ENCODE data around the gene TNNI3K.

Gene TNNI3K

DNA sequence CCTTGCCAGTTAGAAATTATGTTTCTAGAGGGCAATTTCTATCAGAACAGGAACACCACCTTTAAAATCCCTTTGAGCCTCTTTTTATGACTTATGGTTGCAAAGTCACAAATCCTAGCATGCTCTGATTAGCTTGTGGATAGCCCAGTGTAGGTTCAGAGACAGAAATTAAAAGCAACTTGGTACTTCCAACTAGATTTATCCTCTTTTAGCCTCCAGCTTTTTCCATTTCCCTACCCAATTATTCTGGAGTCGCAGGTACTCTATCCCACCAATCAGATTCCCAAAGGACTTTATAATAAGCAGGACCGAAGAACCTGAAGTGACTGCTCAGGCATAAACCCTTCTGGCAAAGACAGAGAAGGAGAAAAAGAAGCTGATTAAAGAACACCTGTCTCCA is 310.6 kb downstream of the TNNI3K start:
- no peak for DNase-seq (ENCODE audit: low read depth, low spot score)
- no peaks in the 10 kb centered on the region for H3K27me3 ChIP-seq (ENCODE audit: control insufficient read depth, insufficient read depth, low read length)
- WGBS (ENCODE audit: insufficient coverage, insufficient read length): no CpG with 5 or more reads among the region's 2 CpGs
- no peak overlapping the region for H3K27ac ChIP-seq (ENCODE audit: low read length)
- no peak overlapping the region for H3K4me3 ChIP-seq (ENCODE audit: low read length)
- no peaks in the 10 kb centered on the region for H3K9me3 ChIP-seq (ENCODE audit: control insufficient read depth, insufficient read depth, low read length)
- H3K36me3 ChIP-seq (ENCODE audit: control insufficient read depth, insufficient read depth, low read length): no peaks in the 10 kb centered on the region
- H3K4me1 ChIP-seq (ENCODE audit: control insufficient read depth, insufficient read depth, low read length): no peaks in the 10 kb centered on the region

DNA sequence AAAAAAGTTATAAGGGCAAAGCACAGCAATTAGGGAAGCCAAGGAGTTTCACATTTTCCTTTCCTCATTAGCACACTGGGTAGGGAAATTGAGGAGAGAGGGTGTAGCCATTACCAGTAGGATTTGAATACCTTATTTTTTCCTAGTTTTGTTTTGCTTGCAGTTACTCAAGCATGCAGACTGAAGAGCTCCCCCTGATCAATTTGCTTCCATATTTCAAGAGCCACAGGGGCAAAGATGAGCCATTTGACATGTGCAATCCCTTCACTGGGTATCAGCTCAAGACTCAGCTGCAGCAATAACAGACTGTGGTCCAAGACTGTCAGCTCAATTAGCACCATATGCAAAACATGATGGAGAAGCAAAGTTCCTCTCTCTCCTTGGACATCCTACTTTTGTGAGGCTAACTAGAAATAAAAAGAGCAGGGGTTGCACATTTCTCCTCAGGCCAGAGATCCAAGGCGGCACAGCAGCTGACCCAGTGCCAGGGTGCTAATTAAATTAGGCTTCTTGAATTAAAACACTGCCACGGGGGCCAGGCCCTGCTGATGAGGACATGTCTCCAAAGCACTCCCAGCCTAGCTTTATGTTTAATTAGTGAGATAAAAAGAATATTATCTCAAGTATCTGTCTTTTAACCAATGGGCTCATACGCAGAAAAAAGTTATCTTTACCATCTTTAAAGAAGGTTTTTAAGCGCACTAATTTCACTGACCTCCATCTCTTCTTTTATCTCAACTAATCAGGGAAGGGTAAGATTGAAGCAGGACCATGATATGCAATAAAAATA is 314.0 kb downstream of the TNNI3K start:
- H3K9me3 ChIP-seq (ENCODE audit: control insufficient read depth, insufficient read depth, low read length): no peaks in the 10 kb centered on the region
- DNase-seq (ENCODE audit: low read depth, low spot score): no peak
- H3K4me1 ChIP-seq (ENCODE audit: control insufficient read depth, insufficient read depth, low read length): no peaks in the 10 kb centered on the region
- no peak overlapping the region for H3K4me3 ChIP-seq (ENCODE audit: low read length)
- no peak overlapping the region for H3K27ac ChIP-seq (ENCODE audit: low read length)
- WGBS (ENCODE audit: insufficient coverage, insufficient read length): no CpG with 5 or more reads among the region's 4 CpGs
- H3K36me3 ChIP-seq (ENCODE audit: control insufficient read depth, insufficient read depth, low read length): no peaks in the 10 kb centered on the region
- no peaks in the 10 kb centered on the region for H3K27me3 ChIP-seq (ENCODE audit: control insufficient read depth, insufficient read depth, low read length)

- H3K36me3 ChIP-seq (ENCODE audit: control insufficient read depth, insufficient read depth, low read length): no peaks in the 10 kb centered on the region
- DNase-seq (ENCODE audit: low read depth, low spot score): no peak
- no peak overlapping the region for H3K4me3 ChIP-seq (ENCODE audit: low read length)
- no peaks in the 10 kb centered on the region for H3K27me3 ChIP-seq (ENCODE audit: control insufficient read depth, insufficient read depth, low read length)
- WGBS (ENCODE audit: insufficient coverage, insufficient read length): no CpG with 5 or more reads among the region's 2 CpGs
- H3K9me3 ChIP-seq (ENCODE audit: control insufficient read depth, insufficient read depth, low read length): no peaks in the 10 kb centered on the region
- no peak overlapping the region for H3K27ac ChIP-seq (ENCODE audit: low read length)
- H3K4me1 ChIP-seq (ENCODE audit: control insufficient read depth, insufficient read depth, low read length): no peaks in the 10 kb centered on the region
Observed at GRCh38 chr1:74549932-74550331, 314.7 kb downstream of the TNNI3K start.

GRCh38 chr1:74570797-74571492 is 335.8 kb downstream of the TNNI3K start:
- Histone ChIP-seq H3K4me3 (ENCODE audit: low read length) (no peak overlapping the region), H3K4me1 (ENCODE audit: control insufficient read depth, insufficient read depth, low read length) (no peaks in the 10 kb centered on the region), H3K9me3 (ENCODE audit: control insufficient read depth, insufficient read depth, low read length) (no peaks in the 10 kb centered on the region), H3K36me3 (ENCODE audit: control insufficient read depth, insufficient read depth, low read length) (no peaks in the 10 kb centered on the region), H3K27ac (ENCODE audit: low read length) (no peak overlapping the region), H3K27me3 (ENCODE audit: control insufficient read depth, insufficient read depth, low read length) (no peaks in the 10 kb centered on the region)
- no peak for DNase-seq (ENCODE audit: low read depth, low spot score)
- WGBS (ENCODE audit: insufficient coverage, insufficient read length): no CpG with 5 or more reads among the region's 14 CpGs

- H3K36me3 ChIP-seq (ENCODE audit: control insufficient read depth, insufficient read depth, low read length): no peaks in the 10 kb centered on the region
- H3K4me1 ChIP-seq (ENCODE audit: control insufficient read depth, insufficient read depth, low read length): no peaks in the 10 kb centered on the region
- no peak overlapping the region for H3K27ac ChIP-seq (ENCODE audit: low read length)
- no peak for DNase-seq (ENCODE audit: low read depth, low spot score)
- no CpG with 5 or more reads among the region's 8 CpGs for WGBS (ENCODE audit: insufficient coverage, insufficient read length)
- H3K4me3 ChIP-seq (ENCODE audit: low read length): no peak overlapping the region
- no peaks in the 10 kb centered on the region for H3K27me3 ChIP-seq (ENCODE audit: control insufficient read depth, insufficient read depth, low read length)
- H3K9me3 ChIP-seq (ENCODE audit: control insufficient read depth, insufficient read depth, low read length): no peaks in the 10 kb centered on the region
Observed at GRCh38 chr1:74571493-74571800, 336.3 kb downstream of the TNNI3K start.

GRCh38 chr1:74571891-74572290 is 336.7 kb downstream of the TNNI3K start:
- no CpG with 5 or more reads among the region's 6 CpGs for WGBS (ENCODE audit: insufficient coverage, insufficient read length)

GRCh38 chr1:74578101-74578500 is 342.9 kb downstream of the TNNI3K start:
- DNase-seq (ENCODE audit: low read depth, low spot score): no peak
- no peaks in the 10 kb centered on the region for H3K36me3 ChIP-seq (ENCODE audit: control insufficient read depth, insufficient read depth, low read length)
- H3K27me3 ChIP-seq (ENCODE audit: control insufficient read depth, insufficient read depth, low read length): no peaks in the 10 kb centered on the region
- H3K27ac ChIP-seq (ENCODE audit: low read length): no peak overlapping the region
- no peaks in the 10 kb centered on the region; the same call in 1 of the 2 replicates for H3K4me1 ChIP-seq (ENCODE audit: control insufficient read depth, insufficient read depth, low read length)
- no peaks in the 10 kb centered on the region for H3K9me3 ChIP-seq (ENCODE audit: control insufficient read depth, insufficient read depth, low read length)
- H3K4me3 ChIP-seq (ENCODE audit: low read length): no peak overlapping the region
- whole genome bisulfite sequencing (ENCODE audit: insufficient coverage, insufficient read length): no CpG with 5 or more reads among the region's 2 CpGs

More at GRCh38 chr1:74571891-74572290, 336.7 kb downstream of the TNNI3K start:
- no peak overlapping the region for H3K27ac ChIP-seq (ENCODE audit: low read length)
- no peaks in the 10 kb centered on the region for H3K4me1 ChIP-seq (ENCODE audit: control insufficient read depth, insufficient read depth, low read length)
- H3K27me3 ChIP-seq (ENCODE audit: control insufficient read depth, insufficient read depth, low read length): no peaks in the 10 kb centered on the region
- H3K9me3 ChIP-seq (ENCODE audit: control insufficient read depth, insufficient read depth, low read length): no peaks in the 10 kb centered on the region
- no peak overlapping the region for H3K4me3 ChIP-seq (ENCODE audit: low read length)
- H3K36me3 ChIP-seq (ENCODE audit: control insufficient read depth, insufficient read depth, low read length): no peaks in the 10 kb centered on the region
- DNase-seq (ENCODE audit: low read depth, low spot score): no peak

DNA sequence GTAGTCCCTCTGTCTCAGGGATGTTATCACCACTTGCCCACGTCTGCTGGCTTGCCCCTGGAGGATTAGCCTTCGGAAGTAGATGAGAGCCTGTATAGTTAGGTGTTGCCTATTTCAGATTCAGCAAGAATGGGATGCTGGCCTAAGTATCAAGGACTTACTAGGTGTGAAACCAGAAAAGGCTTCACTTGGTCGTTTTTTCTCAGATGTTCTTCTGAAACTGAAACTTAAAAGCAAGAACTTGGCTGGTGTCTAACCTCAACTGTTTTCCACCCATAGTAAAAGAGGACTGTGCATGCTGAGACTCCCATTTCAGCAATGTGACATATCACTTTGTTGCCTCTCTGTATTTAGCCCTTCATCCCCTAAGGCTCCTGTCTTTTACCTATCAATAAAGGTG is 344.2 kb downstream of the TNNI3K start:
- H3K4me1 ChIP-seq (ENCODE audit: control insufficient read depth, insufficient read depth, low read length): no peaks in the 10 kb centered on the region; the same call in 1 of the 2 replicates
- no peaks in the 10 kb centered on the region for H3K36me3 ChIP-seq (ENCODE audit: control insufficient read depth, insufficient read depth, low read length)
- H3K9me3 ChIP-seq (ENCODE audit: control insufficient read depth, insufficient read depth, low read length): no peaks in the 10 kb centered on the region
- no peaks in the 10 kb centered on the region for H3K27me3 ChIP-seq (ENCODE audit: control insufficient read depth, insufficient read depth, low read length)
- no CpG with 5 or more reads among the region's 3 CpGs for WGBS (ENCODE audit: insufficient coverage, insufficient read length)
- H3K4me3 ChIP-seq (ENCODE audit: low read length): no peak overlapping the region
- no peak overlapping the region for H3K27ac ChIP-seq (ENCODE audit: low read length)
- DNase-seq (ENCODE audit: low read depth, low spot score): no peak

DNA sequence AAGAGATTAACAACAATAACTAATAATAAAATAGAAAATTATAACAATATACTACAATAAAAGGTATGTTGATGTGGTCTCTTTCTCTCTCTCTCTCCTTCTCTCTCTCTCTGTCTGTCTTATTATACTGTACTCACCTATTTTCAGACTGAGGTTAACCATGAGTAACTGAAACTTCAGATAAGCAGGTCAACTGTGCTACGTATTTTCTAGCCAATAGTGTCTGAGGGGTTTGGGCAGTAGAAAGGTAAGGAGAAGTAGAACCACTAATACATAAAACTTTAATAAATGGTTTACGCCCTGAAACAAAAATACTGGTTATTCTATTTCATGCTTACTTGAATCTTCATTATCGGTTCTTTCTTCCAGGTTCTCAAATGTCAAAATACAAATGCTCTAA is 348.2 kb downstream of the TNNI3K start:
- H3K36me3 ChIP-seq (ENCODE audit: control insufficient read depth, insufficient read depth, low read length): no peaks in the 10 kb centered on the region
- H3K27me3 ChIP-seq (ENCODE audit: control insufficient read depth, insufficient read depth, low read length): no peaks in the 10 kb centered on the region
- no peak for DNase-seq (ENCODE audit: low read depth, low spot score)
- H3K9me3 ChIP-seq (ENCODE audit: control insufficient read depth, insufficient read depth, low read length): no peaks in the 10 kb centered on the region
- no CpG with 5 or more reads among the region's 3 CpGs for WGBS (ENCODE audit: insufficient coverage, insufficient read length)
- H3K4me1 ChIP-seq (ENCODE audit: control insufficient read depth, insufficient read depth, low read length): no peaks in the 10 kb centered on the region; the same call in 1 of the 2 replicates
- H3K27ac ChIP-seq (ENCODE audit: low read length): no peak overlapping the region
- no peak overlapping the region for H3K4me3 ChIP-seq (ENCODE audit: low read length)

GRCh38 chr1:74584185-74584584 is 349.0 kb downstream of the TNNI3K start:
- no peaks in the 10 kb centered on the region for H3K27me3 ChIP-seq (ENCODE audit: control insufficient read depth, insufficient read depth, low read length)
- H3K36me3 ChIP-seq (ENCODE audit: control insufficient read depth, insufficient read depth, low read length): no peaks in the 10 kb centered on the region
- H3K9me3 ChIP-seq (ENCODE audit: control insufficient read depth, insufficient read depth, low read length): no peaks in the 10 kb centered on the region
- no peak overlapping the region for H3K27ac ChIP-seq (ENCODE audit: low read length)
- no CpG with 5 or more reads among the region's 2 CpGs for WGBS (ENCODE audit: insufficient coverage, insufficient read length)
- no peak for DNase-seq (ENCODE audit: low read depth, low spot score)
- no peaks in the 10 kb centered on the region; the same call in 1 of the 2 replicates for H3K4me1 ChIP-seq (ENCODE audit: control insufficient read depth, insufficient read depth, low read length)
- H3K4me3 ChIP-seq (ENCODE audit: low read length): no peak overlapping the region
